ENCODE results near the gene INPP4B.

Gene INPP4B

DNA sequence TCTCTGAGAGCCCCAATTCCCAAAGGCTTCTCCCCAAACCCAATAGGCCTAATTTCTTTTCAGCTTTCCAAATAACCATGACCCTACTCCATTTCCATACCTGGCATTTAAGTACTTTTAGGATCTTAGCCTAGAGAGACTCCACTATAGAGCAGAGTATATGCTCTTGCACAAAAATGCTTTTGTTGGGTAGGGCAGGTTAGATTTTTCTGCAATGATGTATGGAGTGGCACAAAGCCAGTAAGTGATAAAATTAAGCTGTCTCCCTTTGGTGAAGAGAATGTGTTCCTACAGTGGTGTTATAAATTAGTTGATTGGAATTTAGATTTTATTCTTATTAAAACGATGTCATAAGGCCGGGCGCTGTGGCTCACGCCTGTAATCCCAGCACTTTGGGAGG, 124.9 kb downstream of the INPP4B start:
- no peak for DNase-seq

DNA sequence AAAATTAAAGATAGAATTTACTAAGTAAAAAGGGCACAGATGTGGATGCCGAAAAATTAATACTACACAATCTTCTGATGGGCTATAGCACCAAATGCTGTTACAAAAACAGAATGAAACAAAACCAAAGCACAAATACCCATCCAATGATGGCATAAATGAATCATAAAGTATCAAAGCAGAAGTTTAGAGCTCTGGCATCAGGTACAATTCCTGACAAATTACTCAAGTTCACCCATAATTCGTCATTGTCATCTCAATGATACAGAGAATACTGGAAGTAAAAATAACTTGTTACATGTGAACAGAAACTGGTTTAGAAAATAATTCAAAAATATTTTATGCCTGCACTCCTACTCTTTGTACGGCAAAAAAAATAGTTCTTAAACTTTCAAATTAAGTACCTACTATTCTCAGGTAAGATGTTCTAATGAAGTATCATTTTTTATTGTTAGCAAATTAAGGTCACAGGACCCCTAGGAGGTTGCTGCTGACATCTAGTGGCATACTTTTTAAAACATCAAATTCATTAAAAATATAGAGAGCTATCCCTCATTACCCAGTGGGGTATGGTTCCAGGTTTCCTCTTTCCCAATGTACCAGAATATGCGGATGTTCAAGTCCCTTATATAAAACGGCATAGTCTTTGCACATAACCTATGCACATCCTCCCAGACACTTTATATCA, 126.1 kb downstream of the INPP4B start:
- no peak for DNase-seq

DNA sequence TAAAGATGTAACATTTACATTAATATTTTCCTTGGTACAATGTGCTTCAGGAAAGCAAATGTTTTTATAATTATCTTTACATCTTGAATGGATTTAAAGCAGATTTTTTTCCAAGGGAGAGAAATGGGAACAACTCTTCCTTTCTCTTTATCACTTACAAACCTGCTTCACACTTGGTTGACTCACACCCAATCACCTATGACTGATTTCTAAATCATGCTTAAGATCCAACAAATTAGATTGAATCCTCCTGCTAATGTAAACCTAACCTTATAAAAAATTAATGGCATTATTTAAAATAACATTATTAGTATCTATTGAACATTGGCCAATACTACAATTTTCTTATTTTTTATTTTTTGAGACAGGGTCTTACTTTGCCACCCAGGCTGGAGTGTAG, 127.1 kb downstream of the INPP4B start:
- no peak for DNase-seq

DNA sequence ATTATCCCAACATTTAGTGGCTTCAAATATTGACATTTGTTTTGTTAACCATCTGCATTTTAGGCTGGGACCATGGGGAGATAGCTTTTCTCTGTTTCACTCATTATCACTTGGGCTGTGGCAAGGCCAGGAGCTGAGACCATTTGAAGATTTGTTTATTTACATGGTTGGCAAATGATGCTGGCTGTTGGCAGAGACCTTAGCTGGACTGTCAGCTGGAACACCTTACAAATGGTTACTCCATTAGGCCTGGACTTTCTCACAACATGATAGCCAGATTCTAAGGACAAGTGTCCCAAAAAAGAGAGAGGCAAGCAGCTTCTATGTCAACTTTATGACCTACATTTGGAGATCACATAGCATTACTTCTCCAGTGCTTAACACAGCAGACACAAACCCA, 130.4 kb downstream of the INPP4B start:
- no peak for DNase-seq

DNA sequence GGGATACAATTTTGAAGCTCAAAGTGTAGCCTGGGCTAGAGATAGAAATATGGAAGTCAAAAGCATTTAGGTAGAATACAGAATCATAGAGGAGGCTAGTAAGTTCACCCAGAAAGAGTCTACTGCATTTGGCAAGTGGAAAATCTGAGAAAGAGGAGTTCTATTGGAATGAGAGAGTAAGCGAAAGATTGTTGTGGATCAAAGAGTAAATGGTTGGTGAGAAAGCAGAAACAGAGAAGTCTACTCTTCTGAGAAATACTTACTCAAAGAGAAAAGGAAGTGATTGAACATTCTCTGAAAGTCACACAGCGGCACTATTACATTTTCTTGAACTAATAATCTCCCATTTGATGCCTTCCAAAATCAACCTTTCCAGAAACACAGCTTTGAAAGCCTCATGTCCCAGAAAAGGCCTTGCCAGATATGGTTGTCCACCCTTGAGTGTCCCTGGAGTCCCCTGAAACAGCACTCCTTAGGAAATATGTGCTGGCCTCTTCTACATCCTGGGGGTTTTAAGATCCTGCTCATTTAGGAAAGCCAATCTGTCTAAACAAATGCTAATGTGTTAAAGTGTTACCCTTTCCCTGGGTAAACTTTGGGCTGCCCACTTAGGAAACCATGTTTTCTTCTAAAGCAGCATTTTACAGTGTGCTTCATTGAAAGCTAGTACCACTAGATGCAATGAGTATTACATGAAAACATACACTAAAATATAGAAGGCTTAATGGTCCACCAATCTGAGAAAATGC, 132.6 kb downstream of the INPP4B start:
- no peak for DNase-seq

DNA sequence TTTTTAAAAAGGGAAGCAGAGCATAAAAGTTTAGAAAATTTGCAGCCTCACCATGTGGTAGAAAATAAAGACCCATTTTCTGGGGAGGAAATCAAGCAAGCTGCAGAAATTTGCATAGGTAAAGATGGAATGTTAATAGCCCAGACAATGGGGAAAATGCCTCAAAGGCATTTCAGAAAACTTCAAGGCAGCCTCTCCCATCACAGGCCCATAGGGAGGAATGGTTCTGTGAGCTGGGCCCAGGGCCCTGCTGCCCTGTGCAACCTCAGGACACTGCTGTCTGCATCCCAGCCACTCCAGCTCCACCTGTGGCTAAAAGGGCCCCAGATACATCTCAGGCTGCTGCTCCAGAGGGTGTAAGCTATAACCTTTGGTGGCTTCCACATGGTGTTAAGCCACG, 137.9 kb downstream of the INPP4B start:
- DNase-seq, result no peak

DNA sequence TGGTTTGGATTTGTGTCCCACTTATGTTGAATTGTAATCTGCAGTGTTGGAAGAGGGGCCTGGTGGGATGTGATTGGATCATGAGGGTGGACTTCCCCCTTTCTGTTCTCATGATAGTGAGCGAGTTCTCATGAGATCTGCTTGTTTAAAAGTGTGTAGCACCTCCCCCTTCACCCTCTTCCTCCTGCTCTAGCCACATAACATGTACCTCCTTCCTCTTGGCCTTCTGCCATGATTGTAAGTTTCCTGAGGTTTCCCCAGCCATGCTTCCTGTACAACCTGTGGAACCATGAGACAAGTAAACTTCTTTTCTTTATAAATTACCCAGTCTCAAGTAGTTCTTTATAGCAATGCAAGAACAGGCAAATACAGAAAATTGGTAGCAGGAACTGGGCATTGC, 138.7 kb downstream of the INPP4B start:
- DNase-seq, result no peak

DNA sequence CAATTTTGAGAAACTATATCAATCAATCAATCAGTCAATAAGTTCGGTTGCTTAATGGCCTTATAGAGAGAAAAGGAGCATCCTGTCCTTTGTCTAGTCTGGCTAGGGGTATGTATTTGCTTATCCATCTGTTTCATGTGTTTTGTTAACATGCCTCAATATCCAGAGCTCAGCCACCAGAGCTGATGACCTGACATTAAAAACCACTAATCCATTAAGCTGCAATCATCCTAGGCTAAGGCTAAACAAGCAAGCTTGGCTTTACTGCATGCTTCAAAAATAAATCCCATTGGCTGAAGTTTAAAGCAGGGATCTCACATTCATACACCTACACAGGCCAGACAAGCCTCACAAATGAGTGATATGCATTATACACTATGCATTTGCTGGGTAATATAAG, 139.7 kb downstream of the INPP4B start:
- DNase-seq, result no peak

DNA sequence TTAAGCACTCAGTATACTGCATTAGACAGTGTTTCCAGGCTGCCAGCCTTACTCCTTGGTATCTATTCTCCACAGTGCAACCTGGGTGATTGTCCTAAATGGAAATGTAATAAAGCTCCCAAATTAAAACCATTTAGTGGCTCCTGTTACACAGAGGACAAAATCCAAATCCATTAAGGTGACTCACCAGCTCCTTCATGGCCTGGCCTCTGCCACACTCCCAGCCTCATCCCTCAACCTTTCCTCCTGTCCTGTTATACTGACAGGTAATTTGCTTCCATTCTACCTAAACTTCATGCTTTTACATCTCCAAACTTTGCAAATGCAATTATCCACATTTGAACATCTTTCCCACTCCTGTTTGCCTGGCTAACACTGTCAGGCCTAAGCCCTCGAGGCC, 140.3 kb downstream of the INPP4B start:
- DNase-seq, result no peak

DNA sequence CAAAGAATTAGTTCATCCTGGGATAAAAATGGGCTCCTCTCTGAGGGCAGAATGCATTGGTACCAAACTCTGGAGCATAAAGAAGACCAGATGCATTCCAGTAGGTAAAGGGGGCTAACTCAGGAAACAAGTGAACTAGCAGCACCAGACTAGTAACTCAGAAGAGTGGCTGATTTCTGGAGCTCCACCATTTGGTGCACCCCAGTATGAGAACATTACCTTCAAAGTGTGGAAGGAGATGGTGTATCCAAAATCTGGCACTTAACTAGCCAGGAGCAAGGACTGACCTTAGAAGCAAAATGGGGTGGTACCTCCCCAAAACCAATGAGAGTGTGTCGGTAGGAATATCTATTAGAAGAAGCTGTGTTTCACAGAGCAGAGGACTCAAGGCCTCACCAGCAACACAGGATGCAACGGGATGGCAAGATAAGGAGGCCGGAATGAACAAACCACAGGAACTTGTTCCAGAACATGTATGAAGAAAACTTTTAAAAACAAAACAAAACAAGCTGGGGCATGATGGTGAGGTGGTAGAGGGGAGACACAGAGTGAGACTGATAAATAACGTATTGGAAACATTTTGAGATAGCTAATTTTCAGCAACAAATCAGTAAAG, 142.3 kb downstream of the INPP4B start:
- no peak for DNase-seq

DNA sequence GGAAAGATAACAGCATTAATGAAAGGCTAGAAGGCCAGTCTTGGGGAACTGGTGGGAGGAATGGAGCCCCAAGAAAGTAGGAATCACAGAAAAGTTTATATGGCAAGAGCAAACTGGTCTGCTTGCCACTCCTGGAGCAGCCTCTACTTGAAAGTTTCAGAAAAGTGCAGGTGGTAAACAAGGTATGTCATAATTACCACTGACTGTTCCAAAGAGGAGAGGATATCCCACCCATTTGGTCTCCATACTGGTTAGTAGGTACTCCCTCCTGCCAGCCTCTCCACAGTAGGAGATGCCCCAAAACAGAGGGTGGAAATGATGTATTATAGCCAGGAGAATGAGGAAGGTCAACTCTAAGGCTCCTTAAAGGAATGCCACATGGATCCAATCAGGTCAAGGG, 145.1 kb downstream of the INPP4B start:
- no peak for DNase-seq

DNA sequence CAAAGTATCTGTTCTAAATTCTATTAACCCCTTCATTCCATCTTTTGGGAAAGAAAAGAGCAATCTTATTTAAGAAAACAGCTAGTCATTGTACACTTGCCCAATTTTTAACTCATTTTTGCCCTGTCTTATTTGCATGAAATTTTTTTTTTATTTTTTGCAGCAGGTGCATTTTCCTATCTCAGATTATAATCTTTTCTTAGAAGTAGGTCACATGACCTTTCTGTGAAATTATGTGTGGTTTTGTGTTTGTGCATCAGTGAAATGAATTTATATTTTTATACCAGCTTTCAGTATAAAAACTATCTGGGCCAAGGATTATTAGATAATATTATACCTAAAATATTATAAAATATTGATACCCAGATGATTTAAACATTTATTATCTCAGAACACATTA, 145.6 kb downstream of the INPP4B start:
- no peak for DNase-seq

DNA sequence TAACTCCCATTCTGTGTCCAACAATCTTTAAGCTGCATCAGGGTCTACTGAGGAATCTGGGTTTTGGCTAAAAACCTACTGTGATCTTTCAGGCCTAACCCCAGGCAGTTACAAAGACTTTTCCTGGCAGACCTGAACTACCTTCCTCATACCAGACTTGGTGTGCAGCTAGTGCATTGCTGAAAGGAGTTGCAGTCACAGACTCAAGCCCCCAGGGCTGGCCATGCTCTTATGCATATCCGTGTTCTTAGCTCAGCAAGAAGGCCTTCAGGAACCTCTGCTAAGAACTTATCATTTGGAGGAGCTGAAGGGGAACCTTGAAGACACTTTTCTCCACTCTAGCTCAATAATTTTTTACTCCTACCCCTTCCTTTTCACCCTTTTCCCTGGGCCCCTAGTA, 147.5 kb downstream of the INPP4B start:
- no peak for DNase-seq

DNA sequence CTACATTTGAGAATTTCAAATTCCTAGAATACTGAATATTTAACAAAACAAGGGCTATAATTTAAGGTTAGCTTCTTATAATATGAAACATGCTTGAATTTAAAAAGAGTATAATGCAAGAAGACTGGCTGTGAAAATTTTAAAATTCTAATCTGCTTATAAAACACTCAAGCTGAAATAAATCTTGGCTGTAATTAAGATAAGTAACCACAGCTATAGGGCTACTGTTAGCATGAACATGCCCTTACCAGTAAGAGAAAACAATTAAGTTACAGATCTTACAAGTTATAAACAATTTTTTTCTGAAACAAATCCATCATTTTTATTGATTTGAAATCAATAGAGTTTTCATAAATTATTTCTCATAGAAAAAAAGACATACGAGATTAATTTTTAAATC, 148.2 kb downstream of the INPP4B start:
- DNase-seq, result no peak

DNA sequence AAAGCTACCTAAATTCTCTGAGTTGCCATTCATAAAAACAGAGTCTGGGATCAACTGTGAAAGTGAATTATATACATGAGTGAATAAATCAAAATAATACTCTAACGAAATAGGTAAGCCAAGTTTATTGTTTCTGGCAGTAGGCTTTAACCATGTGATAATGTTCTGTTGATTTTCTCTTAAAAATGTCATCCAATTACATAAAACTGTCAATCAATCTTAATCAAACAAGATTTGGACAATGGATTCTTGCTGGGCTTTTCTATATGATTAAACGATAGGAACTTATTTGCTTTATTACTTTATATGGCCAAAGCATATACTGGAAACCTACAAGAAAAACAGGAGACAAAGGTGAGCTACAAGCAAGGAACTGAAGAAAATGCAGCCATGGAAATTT, 148.8 kb downstream of the INPP4B start:
- DNase-seq, result no peak

DNA sequence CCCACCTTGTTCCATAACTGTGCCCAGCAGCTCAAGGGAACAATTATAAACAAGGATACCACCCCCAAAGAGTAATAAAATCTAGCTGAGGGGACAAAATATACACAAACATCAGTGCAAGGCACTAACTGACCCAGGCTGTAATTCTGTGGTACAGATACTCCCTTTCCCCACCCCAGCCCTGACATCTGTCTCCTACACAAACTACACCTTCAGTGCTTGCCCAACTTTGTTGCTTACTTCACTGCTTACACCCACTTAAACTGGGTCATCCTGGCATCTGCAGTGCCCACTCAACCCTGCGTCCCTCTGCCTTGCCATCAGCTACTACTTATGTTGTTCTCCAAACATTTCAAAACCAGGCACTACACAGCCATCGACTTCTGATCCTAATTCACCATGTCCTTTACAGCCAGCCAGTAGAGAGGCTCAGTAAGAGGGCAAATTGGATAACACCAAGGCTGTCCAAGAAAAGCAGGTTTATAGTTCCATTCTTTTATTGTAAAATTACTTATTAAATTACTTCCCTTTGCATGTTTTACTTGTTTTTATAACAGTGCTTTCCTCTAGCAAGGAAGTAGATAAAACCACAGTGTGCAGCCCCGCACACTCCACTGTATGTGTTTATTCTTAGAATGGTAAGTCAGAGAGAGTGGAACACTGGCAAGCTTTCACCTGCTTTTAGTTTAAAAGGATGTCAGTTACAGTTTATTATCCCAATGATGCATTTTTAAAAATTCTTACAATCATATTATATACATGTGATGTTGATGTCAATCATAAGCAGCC, 149.6 kb downstream of the INPP4B start:
- no peak for DNase-seq

DNA sequence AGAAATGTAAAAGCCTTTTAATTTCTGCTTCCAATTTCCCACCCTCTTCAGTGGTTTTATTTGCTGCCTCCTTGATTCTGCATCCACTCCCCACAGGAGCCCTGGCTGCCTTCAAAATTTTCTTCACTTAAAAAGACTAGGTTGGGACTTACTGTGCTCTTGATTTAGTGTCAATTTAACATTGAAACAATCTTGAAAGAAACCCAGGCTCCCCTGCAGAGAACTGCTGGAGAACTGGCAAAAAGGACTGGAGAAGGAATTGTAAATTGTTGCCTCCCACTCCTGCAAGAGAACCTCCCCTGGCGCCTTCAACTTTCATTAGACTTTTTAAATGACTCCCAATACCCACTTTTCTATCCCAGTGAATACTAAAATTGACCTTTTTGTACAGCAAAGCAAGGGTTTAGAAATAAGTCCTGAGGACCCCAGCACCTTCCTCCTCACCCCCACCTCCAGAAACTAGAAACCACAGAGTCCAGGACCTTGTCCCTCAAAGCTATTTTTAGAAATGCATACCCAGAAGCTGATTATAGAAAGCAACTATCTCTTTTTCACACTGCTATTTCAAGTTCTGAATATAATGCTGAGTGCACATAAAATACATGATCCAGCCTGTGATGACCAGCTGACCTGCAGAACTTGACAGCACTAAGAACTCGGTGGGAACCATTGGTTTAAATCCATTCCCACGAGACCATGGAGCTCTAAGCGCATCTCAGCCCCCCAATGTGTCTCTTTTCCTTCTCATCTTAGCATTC, 155.5 kb downstream of the INPP4B start:
- DNase-seq, result no peak

DNA sequence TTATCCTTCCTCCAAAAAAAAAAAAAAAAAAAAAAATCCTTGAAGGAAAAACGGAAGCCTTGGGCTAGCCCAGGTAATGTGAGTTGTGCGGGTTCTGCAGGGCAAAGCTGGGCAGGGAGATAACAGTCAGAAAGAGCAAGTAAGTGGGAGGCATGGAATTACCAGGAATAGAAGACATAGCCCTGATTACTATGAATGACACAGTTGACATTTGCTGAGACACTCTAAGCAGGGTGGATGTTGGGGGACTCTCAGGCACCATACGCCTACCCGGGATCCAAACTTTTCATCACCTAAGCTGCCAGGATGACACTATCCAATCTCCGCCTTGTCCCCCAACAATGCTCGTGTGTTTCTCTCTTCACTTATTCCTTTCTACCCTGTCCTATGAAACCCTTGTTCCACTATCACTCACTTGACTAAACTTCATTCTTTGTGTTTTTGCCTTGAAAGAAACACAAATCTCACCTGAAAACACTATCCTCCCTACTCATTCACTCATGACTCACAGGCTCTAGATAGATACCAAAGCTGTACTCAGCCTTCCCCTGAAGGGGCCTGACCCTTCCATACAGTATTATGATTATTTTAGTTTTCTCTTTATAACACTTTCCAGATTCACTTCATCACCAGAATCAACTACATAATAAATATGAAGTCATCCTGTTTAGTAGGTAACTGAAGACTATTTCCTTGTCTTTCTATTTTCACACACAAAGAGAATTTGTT, 158.4 kb downstream of the INPP4B start:
- DNase-seq, result no peak

DNA sequence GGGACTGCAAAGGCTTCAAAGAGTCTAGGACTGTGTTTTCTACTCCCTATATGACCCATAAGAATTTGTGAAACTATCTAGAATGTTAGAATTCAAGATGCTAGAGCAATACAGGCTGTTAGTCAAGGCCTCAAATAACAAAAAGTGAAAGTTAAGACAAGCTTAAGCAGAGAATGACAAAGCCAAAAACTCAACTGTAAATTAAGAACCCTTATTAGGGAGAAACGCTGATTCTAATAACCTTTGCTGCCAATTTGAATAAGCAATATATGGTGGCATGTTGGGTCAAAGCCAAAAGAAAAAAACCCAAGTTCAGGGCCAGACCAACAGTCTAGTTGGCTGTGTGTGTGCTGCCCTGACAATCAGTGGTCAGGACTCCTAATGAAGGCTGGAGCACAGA, 160.0 kb downstream of the INPP4B start:
- no peak for DNase-seq

DNA sequence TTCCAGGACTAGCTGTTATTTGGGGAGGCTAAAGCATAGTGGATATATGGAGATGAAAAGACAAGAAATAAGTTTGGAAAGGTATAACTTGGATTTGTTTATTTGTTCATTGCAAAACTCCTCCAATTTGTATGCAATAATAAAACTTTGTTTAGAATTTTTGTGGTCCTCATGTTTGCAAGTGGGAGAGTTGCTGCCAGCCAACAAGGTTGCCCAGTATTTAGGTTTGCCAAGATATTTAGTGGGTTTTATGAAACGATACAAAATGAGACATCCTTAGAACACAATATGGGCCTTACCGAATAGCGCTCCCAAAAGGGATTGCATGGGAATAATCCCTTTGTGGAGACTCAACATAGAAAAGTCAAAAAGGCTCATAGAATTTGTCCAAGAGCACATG, 162.1 kb downstream of the INPP4B start:
- DNase-seq, result no peak

DNA sequence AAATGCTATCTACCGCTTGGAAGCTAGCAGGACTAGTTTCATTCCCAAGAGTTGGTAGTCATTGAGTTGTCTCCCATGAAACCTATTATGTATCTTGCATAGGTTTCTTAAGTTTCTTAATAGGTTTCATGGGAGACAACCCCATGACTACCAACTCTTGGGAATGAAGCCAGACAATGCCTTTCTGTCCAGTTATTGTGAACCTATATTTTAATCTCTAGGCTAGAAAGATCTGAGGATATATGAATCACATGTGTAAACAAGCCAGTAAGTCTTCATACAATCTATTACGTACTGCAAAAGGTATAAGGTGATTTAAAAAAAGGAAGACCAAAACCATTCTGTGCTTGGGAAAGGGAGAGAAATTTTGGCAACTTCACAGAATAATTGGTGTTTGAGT, 162.6 kb downstream of the INPP4B start:
- DNase-seq, result no peak

DNA sequence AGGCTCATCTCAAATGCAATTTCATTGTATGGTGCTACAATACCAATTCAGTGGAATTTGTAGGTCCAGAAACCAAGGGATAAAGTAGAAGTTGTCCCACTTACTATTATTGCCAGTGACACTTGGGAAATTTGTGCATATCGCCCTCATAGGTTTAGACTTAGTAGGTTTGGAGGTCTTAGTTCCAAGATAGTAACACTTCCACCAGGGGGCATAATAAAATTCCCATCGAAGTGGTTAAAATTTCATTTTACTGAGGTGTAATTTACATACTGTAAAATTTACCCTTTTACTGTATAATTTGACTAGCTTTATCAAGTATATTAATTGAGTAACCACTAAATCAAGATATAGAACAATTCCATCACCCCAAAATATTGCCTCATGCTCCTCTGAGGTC, 174.6 kb downstream of the INPP4B start:
- DNase-seq, result no peak

Measured in stimulated activated CD4-positive, alpha-beta T cell treated with anti-CD3 and anti-CD28 coated beads, Interleukin-2, amount 100 ng/mL, for 48 hours (primary cell).